PFSK-1 (cell line): ENCODE results near the gene FAM168A.

Source experiments
- POLR2AphosphoS5 ChIP-seq: IDR thresholded peaks from 2 replicates; pipeline ENCODE4 v1.6.1; 2012; ENCODE audit warnings: low read depth, mild to moderate bottlenecking, control low read depth, low read length, moderate library complexity
- SIN3A ChIP-seq: IDR thresholded peaks from 2 replicates; pipeline ENCODE4 v1.6.1; 2012; ENCODE audit warnings: mild to moderate bottlenecking, low read length, moderate library complexity, borderline replicate concordance; ENCODE audit not compliant: insufficient read depth
- TAF1 ChIP-seq: IDR thresholded peaks from 2 replicates; pipeline ENCODE4 v1.6.1; 2012; ENCODE audit warnings: low read length, control low read depth, borderline replicate concordance; ENCODE audit not compliant: insufficient read depth
- TF ChIP-seq, protein P1 (sequence below), 2 experiments: IDR thresholded peaks; 2 replicates each; pipeline versions ENCODE4 v1.6.1 to v1.8.0; 2011 to 2012; ENCODE audit warnings: low read depth in 2 of 2, low read length in 2 of 2, control low read depth in 1 of 2, inconsistent platforms in 1 of 2, mild to moderate bottlenecking in 1 of 2, moderate library complexity in 1 of 2; ENCODE audit not compliant: insufficient read depth in 1 of 2

DNA sequence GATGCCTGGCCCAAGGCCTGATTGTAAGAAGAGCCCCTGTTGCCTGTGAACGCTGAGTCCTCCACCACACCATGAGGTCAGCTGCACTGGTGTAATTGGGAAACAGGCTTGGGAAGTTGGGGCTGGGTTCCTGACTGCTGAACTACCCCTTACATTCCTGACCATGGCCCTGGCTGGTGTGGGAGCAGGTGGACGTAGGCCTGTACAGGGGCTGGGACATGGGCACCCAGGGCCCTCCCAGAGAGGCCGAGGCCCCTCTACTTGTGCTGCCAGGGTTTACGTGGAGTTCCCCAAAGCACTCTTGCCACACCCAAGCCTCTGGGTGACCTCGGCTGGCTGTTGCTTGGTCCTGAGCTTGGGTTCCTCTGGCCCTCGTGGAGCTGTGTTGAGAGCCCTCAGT lies 216.3 kb downstream of the FAM168A start:
- TF ChIP-seq SIN3A = no peak
- TF ChIP-seq POLR2AphosphoS5 = no peak
- no peak for TF ChIP-seq TAF1
- TF ChIP-seq, protein P1, sequence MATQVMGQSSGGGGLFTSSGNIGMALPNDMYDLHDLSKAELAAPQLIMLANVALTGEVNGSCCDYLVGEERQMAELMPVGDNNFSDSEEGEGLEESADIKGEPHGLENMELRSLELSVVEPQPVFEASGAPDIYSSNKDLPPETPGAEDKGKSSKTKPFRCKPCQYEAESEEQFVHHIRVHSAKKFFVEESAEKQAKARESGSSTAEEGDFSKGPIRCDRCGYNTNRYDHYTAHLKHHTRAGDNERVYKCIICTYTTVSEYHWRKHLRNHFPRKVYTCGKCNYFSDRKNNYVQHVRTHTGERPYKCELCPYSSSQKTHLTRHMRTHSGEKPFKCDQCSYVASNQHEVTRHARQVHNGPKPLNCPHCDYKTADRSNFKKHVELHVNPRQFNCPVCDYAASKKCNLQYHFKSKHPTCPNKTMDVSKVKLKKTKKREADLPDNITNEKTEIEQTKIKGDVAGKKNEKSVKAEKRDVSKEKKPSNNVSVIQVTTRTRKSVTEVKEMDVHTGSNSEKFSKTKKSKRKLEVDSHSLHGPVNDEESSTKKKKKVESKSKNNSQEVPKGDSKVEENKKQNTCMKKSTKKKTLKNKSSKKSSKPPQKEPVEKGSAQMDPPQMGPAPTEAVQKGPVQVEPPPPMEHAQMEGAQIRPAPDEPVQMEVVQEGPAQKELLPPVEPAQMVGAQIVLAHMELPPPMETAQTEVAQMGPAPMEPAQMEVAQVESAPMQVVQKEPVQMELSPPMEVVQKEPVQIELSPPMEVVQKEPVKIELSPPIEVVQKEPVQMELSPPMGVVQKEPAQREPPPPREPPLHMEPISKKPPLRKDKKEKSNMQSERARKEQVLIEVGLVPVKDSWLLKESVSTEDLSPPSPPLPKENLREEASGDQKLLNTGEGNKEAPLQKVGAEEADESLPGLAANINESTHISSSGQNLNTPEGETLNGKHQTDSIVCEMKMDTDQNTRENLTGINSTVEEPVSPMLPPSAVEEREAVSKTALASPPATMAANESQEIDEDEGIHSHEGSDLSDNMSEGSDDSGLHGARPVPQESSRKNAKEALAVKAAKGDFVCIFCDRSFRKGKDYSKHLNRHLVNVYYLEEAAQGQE (IDR thresholded peaks at IDR 0.05; ENCODE audit: insufficient read depth in 1 of 2, low read depth in 2 of 2, low read length in 2 of 2) = no peak
